SK-N-SH (cell line): ENCODE measurements around the gene SLC6A3.

ENCODE experiments used
- EP300 ChIP-seq, 2 experiments: IDR thresholded peaks; 2 replicates each; pipeline versions ENCODE4 v1.4.0 to v1.6.1; 2012; ENCODE audit warnings: borderline replicate concordance in 1 of 2, low read depth in 1 of 2, low read length in 1 of 2
- FOSL2 ChIP-seq: IDR thresholded peaks from 2 replicates; pipeline ENCODE4 v1.4.0; 2012; ENCODE audit warnings: low read depth, mild to moderate bottlenecking, moderate library complexity, borderline replicate concordance
- MEF2A ChIP-seq: IDR thresholded peaks from 2 replicates; pipeline ENCODE4 v1.4.0; 2012; ENCODE audit warnings: low read depth, borderline replicate concordance
- MXI1 ChIP-seq: IDR thresholded peaks from 2 replicates; pipeline ENCODE4 v1.6.1; 2012; ENCODE audit warnings: mild to moderate bottlenecking, low read depth, low read length, improper control_type of control experiment
- POLR2AphosphoS5 ChIP-seq: IDR thresholded peaks from 2 replicates; pipeline ENCODE4 v1.6.1; 2012; ENCODE audit warnings: low read depth, low read length
- RCOR1 ChIP-seq: fragments of 150-350 bp; IDR thresholded peaks from 2 replicates; pipeline ENCODE4 v1.6.1; 2017; ENCODE audit warnings: antibody characterized with exemption, low read length
- TCF12 ChIP-seq: IDR thresholded peaks from 2 replicates; pipeline ENCODE4 v1.4.0; 2012
- TF ChIP-seq, protein P1 (sequence below): fragments of 200-600 bp; sonication (generic); IDR thresholded peaks from 2 replicates; pipeline ENCODE4 v1.6.1; 2017; ENCODE audit warnings: antibody characterized with exemption, mild to moderate bottlenecking, moderate library complexity
- TF ChIP-seq, protein P2 (sequence below): fragments of 150-350 bp; IDR thresholded peaks from 2 replicates; pipeline ENCODE4 v1.6.1; 2017; ENCODE audit warnings: antibody characterized with exemption, low read length, low read depth, borderline replicate concordance

DNA sequence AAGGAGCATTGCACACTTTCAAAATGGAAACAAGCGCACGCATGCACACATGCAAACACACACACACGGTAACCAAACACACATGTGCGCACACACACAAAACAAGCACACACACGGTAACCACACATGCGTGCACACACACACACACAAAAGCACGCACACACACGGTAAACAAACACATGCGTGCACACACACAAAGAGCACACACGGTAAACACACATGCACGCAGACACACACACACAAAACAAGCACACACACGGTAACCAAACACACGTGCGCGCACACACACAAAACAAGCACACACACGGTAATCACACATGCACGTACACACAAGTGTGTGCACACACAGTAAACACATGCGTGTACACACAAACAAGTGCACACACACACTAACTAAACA lies 19.3 kb upstream of the SLC6A3 start:
- TF ChIP-seq, protein P1, sequence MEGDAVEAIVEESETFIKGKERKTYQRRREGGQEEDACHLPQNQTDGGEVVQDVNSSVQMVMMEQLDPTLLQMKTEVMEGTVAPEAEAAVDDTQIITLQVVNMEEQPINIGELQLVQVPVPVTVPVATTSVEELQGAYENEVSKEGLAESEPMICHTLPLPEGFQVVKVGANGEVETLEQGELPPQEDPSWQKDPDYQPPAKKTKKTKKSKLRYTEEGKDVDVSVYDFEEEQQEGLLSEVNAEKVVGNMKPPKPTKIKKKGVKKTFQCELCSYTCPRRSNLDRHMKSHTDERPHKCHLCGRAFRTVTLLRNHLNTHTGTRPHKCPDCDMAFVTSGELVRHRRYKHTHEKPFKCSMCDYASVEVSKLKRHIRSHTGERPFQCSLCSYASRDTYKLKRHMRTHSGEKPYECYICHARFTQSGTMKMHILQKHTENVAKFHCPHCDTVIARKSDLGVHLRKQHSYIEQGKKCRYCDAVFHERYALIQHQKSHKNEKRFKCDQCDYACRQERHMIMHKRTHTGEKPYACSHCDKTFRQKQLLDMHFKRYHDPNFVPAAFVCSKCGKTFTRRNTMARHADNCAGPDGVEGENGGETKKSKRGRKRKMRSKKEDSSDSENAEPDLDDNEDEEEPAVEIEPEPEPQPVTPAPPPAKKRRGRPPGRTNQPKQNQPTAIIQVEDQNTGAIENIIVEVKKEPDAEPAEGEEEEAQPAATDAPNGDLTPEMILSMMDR, result no peak
- TF ChIP-seq TCF12 (no peak), MXI1 (no peak), MEF2A (no peak), FOSL2 (no peak), EP300 (IDR thresholded peaks at IDR 0.05; ENCODE audit: borderline replicate concordance in 1 of 2, low read depth in 1 of 2, low read length in 1 of 2) (no peak), POLR2AphosphoS5 (no peak), RCOR1 (no peak)
- TF ChIP-seq, protein P2, sequence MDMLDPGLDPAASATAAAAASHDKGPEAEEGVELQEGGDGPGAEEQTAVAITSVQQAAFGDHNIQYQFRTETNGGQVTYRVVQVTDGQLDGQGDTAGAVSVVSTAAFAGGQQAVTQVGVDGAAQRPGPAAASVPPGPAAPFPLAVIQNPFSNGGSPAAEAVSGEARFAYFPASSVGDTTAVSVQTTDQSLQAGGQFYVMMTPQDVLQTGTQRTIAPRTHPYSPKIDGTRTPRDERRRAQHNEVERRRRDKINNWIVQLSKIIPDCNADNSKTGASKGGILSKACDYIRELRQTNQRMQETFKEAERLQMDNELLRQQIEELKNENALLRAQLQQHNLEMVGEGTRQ, result no peak
